Breast epithelium (tissue), 3 donors: ENCODE measurements around the gene NUP107.

ENCODE experiments used
- POLR2A ChIP-seq: fragments of 450-650 bp; IDR thresholded peaks from one replicate; pipeline ENCODE4 v1.6.1; 2016; ENCODE audit warnings: antibody characterized with exemption, mild to moderate bottlenecking, moderate library complexity
- TF ChIP-seq, protein P1 (sequence below), 3 donors: fragments of 450-650 bp; IDR thresholded peaks; one replicate each; pipeline ENCODE4 v1.5.1; 2016 to 2017; ENCODE audit warnings: antibody characterized with exemption in 3 of 3, mild to moderate bottlenecking in 3 of 3, moderate library complexity in 3 of 3

GRCh38 chr12:68776976-68777610, 90.3 kb downstream of the NUP107 start:
- TF ChIP-seq, protein P1, sequence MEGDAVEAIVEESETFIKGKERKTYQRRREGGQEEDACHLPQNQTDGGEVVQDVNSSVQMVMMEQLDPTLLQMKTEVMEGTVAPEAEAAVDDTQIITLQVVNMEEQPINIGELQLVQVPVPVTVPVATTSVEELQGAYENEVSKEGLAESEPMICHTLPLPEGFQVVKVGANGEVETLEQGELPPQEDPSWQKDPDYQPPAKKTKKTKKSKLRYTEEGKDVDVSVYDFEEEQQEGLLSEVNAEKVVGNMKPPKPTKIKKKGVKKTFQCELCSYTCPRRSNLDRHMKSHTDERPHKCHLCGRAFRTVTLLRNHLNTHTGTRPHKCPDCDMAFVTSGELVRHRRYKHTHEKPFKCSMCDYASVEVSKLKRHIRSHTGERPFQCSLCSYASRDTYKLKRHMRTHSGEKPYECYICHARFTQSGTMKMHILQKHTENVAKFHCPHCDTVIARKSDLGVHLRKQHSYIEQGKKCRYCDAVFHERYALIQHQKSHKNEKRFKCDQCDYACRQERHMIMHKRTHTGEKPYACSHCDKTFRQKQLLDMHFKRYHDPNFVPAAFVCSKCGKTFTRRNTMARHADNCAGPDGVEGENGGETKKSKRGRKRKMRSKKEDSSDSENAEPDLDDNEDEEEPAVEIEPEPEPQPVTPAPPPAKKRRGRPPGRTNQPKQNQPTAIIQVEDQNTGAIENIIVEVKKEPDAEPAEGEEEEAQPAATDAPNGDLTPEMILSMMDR (IDR thresholded peaks at IDR 0.05), result no peak
- no peak for TF ChIP-seq POLR2A
